GM21423 (cell line): ENCODE data around the gene SSC5D.
"Not testable (repeated sequence)": the region's sequence is repeated elsewhere in the genome, so short reads cannot be mapped to it uniquely, and the experiment has no call there.

Source experiments
- ATAC-seq: cut with Tn5 transposase; IDR thresholded peaks from one replicate; pipeline ENCODE4 v1.9.1; 2021; ENCODE audit warnings: mild to moderate bottlenecking, moderate library complexity; ENCODE audit not compliant: unreplicated experiment

The SSC5D gene

DNA sequence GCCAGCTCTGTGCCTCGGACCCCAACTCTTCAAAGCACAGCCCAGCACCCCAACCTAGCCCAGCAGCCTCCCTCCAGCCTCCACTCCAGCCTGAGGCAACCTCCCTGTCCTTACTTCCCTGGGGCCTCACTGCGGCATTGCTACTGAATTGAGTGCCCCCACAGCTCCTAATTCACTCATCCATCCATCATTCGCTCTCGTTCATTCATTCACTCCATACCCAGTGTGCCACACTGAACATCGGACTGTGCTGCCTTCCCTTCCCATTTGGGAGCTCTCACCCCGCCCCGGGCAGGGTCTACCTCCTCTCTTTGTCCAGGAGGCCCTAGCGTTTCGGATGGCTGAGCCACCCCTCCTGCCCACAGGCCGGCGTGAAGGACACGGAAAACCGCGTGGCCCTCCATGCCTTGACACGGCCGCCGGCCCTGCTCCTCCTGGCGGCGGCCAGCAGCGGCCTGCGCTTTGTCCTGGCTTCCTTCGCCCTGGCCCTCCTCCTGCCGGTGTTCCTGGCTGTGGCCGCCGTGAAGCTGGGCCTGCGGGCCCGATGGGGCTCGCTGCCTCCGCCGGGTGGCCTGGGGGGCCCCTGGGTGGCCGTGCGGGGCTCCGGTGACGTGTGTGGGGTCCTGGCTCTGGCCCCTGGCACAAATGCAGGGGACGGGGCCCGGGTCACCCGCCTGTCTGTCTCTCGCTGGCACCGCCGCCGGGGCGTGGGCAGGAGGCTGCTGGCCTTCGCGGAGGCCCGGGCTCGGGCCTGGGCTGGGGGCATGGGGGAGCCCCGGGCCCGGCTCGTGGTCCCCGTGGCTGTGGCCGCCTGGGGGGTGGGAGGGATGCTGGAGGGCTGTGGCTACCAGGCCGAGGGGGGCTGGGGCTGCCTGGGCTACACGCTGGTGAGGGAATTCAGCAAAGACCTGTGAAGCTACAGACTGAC lies 1.9 kb upstream of the SSC5D start:
- ATAC-seq, result no peak

DNA sequence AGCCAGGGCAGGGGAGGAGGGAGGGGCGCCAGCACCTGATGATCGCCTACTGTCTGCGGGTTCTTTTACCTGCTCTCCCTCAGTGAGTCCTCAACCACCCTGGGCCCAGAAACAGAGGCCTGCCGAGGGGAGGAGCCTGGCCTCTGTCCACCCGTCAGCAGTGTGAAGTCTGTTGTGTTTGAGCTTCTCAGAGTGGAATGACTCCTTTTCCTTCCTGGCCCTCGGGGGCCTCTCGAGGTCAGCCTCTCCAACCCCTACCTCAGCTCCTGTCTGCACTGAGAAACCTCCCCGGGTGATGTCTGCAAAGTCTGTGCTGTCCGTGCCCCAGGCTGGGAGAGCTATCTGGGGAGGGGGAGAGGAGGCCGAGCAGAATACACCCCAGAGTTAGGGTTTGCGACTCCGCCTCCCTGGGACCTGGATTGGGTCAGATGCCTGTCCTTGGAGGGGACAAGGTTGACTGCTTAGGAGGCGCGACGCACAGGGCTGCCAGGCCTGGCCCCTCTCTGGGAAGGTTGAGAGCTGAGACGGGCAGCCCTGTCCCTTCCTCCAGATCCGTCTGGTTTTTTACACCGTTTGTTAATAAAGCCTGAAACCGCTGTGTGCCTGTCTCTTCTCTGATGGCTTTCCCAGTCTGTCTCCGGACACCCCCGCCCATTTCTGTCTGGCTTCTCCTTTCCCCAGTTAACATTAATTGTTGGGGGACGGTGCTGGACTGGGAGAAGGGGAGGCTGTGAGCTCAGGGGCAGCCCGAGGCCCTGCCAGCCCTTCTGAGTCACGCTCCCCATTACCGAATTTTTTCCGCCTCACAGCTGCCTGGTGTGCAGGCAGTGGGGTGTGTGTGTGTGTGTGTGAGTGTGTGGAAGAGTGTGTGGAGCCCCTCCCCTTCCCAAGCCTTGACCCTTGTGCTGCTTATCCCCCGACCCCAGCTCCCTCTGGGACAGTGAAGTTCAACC lies 989 bp upstream of the SSC5D start:
- no peak for ATAC-seq

DNA sequence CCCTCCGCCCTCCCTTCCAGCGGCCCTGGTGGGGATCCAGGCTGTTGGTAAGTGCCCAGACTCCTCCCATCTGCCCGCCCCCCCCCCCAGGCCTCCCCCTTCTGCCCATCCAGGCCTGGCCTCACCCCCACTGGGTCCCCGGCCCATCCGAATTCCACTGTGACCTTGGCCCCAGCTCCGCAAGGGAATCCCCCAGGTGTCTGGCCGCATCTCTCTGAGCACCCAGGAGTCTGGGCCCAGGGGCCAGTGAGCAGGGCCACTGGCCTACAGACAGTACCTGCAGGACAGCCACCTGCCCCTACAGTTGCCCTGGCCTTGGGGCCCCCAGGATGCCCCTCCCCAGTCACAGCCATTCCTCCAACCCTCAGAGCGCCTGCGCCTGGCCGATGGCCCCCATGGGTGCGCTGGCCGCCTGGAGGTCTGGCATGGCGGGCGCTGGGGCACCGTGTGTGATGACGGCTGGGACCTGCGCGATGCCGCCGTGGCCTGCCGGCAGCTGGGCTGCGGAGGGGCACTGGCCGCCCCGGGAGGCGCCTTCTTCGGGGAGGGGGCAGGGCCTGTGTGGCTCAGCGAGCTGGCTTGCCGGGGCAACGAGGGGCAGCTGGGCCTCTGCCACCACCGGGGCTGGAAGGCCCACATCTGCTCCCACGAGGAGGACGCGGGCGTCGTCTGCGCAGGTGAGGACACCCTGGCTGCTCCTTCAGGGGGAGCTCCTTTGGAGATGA lies 912 bp downstream of the SSC5D start:
- no peak for ATAC-seq

DNA sequence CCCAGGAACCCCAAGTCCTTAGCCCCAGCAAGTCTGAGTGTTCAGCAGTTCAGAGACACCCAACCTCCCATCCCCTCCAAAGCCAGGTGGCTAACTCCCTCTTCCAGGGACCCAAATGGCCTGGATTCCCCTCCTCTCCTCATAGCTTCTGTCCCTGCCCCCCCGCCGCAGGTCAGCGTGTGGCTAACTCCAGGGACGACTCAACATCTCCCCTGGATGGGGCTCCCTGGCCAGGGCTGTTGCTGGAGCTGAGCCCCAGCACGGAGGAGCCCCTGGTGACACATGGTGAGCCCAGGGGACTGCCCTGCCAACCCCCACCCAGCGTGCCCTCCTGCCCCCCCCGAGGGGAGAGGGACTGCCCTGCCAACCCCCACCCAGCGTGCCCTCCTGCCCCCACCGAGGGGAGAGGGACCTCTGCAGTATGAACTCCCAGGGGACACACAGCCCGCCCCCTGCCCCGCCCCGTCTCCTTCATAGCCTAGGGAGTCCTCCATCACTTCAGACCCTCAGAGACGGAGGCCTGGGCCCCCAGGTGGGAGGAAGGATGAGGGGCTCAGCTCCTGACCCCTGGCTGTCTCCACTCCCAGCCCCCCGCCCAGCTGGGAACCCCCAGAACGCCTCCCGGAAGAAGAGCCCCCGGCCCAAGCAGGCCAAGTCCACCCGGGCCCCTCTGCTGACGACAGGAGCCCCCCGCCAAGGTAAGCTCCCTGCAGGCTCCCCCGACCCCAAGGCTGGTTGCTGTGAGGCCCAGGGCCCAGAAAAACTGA lies 1.7 kb downstream of the SSC5D start:
- no peak for ATAC-seq

DNA sequence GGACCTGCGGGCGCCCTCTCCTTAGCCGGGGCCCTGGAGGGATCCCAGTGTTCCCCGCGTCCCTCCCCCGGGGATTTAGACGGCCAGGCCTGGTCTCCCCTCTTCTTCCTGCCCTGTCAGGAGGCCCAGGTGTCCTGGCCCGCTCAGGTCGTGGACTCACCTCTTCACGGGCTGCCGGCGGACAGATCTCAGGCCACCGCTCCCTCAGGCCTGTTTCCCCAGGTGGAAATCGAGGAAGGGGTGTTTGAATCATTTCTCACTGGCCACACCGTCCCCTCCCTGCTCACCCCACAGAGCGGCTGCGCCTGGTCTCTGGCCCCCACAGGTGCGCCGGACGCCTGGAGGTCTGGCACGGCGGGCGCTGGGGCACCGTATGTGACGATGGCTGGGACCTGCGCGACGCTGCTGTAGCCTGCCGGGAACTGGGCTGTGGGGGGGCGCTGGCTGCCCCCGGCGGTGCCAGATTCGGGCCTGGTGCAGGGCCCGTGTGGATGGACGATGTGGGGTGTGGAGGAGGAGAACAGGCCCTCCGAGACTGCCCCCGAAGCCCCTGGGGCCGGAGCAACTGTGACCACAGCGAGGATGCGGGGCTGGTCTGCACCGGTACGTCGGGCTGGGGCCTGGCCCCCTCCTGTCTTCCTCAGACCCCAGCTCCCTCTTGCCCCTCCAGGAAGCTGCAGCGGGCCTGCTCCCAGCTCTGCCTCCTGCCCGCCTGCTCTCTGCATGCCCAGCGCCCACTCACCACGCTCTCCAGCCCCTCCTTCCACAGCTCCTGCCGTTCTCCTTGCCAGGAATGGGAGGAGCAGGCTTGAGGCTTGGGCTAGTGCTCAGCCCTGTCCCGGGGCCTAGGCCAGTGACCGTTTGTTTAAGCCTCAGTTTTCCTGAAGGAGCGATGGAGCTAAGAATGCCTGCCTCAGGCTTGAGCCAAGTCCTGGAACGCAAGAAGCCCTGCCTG lies 2.5 kb downstream of the SSC5D start:
- no peak for ATAC-seq

DNA sequence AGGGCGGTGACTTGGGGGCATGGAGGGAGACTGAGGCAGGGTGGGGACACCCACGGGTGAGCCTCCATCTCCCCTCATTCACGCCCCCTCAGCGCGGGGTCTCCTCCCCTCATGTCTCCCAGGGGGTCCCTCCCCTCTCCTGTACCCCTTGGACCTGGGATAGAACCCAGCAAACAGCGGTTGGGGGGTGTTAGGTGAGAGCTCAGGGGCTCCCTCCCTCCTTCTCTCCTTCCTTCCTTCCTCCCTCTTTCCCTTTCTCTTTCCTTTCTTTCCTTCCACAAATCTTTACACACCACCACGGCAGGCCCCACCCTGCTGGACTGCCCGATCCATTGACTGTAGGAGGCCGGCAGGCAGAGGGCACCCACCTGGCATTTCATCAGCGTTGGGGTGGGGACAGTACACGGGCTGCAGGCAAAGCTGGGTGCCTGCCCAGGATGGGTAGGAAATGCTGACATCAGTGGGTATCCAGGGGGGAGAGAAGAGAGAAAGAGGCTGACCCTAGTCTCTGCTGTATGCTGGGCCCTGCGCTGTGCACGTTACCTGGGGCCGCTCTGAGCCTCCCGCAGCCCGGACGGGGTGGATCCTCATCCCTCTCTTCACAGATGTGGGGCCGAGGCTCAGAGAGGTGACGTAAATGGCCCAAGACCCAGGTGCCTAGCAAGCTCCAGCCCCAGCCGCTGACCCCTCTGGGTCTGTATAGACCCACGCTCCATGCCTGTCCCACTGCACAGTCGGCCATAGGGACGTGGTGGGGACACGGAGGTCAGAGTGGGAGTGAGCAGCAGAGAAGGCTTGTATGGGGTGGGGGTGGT lies 3.5 kb downstream of the SSC5D start:
- no peak for ATAC-seq

DNA sequence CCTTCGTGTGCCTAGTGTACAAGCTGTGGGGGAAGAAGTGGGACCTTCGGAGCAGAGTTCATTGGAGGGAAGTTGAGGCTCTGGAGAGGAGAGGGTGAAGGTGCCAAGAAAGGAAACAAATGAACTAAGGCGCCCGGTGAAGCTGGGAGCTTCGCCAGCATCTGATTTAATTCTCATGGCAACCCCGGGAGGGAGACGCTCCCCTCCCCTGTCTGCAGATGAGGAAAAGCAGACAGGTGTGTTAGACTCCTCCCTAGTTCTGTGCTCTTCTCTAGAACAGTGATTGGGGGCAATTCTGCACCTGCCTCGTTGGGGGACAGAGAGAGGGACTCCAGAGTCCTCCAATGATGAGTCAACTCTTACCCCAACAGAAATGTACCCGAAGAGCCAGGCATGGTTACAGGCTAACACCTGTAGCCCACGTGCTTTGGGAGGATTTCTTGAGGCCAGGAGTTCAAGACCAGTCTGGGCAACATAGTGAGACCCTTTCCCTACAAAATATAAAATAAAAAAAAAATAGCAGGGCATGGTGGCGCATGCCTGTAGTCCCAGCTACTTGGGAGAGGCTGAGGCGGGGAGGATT lies 4.2 kb downstream of the SSC5D start:
- no peak for ATAC-seq

DNA sequence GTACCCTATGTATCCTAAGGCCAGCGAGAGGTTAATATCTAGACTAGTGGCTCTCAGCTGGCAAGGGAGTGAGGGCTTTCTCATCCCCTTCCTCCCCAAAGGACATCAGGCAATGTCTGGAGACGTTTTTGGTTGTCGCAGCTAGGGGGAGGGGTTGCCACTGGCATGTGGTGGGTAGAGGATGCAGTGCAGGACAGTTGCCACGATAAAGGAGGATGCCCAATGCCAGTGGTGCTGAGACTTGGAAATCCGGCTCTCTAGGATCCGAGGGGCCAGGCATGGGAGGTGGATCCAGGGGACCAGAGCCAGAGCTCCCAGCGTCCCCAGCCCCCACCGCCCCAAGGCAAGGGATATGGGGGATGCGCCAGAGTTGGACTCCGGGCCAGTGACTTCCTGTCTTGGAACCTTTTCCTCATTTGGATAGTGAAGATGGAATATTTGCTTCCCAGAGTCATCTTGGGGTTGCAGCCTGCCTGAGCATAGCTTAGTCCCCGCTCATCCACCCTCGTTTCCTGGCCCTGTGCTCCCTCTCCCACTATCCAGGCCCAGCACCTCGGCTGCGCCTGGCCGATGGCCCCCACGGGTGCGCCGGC lies 4.9 kb downstream of the SSC5D start:
- no peak for ATAC-seq

DNA sequence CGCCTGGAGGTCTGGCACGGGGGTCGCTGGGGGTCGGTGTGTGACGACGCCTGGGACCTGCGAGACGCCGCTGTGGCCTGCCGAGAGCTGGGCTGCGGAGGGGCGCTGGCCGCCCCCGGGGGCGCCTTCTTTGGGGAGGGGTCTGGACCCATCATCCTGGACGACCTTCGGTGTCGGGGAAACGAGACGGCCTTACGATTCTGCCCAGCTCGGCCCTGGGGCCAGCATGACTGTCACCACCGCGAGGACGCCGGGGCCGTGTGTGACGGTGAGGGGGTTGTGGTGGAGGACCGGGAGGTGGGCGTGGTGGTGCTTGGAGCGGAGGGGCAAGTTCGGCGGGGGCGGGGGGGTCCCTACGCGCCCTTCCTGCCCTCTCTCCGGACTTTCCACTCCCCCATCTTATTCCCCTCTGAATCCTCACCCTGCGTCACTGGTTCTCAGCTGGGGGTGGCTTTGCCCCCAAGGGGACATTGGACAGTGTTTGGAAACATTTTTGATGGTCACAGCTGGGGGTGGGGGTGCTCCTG lies 5.5 kb downstream of the SSC5D start:
- ATAC-seq, result no peak

DNA sequence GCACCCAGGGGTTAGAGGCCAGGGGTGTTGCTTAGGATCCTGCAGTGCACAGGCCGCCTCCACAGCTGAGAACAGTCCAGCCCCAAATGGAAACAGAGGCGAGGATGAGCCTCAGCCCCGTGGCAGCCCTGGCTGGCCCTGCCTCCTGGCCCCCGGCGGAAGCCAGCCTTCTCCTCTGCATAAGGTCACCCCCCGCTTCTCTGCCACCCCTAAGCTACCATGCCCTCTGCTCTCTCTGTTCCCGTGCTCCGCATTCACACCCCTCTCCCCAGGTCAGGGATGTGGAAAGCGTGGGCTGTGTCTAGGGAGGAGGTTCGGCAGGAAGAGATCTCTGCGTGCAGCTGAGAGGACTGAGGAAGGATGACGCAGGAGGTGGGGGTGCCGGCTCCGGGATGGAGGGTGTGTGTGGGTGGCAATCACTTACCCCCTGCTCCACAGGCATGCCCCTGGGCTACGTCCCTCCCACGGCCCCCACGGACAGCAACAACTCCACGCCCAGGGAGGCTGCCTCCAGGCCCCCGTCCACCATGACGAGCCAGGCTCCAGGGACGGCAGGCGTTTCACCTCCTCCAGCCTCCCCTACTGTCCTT lies 6.0 kb downstream of the SSC5D start:
- no peak for ATAC-seq

DNA sequence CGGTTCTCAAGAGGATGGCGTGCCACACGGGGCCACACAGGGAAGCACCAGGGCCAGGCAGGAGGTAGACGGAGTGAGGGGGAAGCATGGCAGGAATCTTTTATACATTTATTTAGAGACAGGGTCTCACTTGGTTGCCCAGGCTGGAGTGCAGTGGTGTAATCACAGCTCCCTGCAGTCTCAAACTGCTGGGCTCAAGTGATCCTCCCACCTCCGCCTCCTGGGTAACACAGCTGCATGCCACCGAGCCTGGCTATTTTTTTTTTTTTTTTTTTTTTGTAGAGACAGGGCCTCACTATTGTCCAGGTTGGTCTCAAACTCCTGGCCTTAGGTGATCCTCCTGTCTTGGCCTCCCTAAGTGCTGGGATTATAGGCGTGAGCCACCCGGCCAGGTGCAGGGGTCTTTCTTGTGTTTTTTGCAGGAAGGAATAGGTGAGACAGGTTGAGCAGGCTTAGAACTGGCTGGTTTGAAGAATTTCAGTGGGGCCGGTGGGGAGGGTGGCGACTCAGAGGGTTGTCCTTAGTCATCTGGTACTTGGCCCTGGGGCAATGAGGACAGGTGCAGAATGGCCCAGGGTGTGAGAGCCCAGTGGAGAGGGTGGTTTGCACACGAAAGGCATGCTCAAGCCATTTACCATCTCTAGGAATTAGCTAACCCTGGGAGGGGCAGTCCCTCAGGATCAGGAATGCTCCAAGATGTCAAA lies 7.6 kb downstream of the SSC5D start:
- ATAC-seq, result no peak

DNA sequence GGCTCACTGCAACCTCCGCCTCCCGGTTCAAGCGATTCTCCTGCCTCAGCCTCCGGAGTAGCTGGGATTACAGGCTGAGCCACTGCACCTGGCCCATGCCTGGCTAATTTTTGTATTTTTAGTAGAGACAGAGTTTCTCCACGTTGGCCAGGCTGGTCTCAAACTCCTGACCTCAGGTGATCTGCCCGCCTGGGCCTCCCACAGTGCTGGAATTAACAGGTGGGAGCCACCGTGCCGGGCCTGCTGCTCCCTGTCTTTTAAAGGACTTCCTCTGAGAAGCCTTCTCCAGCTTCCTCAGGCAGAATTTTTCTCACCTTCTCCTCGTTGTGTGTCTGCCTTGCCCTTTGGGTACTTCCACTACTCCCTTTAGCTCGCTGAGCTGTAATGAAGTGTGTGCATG lies 8.6 kb downstream of the SSC5D start:
- not testable (repeated sequence) for ATAC-seq

DNA sequence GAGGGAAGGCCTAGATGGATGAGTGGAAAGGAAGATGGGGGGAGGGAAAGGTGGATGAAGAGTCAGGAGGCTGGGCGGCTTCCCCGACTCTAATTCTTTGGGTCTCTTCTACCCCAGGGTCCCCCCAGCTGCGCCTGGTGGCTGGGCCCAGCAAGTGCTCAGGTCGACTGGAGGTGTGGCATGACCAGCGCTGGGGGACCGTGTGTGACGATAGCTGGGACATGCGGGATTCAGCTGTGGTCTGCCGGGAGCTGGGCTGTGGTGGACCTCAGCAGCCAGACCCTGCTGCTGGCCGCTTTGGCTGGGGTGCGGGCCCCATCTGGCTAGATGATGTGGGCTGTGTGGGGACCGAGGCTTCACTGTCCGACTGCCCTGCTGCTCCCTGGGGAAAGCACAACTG lies 9.5 kb downstream of the SSC5D start:
- ATAC-seq, result no peak

DNA sequence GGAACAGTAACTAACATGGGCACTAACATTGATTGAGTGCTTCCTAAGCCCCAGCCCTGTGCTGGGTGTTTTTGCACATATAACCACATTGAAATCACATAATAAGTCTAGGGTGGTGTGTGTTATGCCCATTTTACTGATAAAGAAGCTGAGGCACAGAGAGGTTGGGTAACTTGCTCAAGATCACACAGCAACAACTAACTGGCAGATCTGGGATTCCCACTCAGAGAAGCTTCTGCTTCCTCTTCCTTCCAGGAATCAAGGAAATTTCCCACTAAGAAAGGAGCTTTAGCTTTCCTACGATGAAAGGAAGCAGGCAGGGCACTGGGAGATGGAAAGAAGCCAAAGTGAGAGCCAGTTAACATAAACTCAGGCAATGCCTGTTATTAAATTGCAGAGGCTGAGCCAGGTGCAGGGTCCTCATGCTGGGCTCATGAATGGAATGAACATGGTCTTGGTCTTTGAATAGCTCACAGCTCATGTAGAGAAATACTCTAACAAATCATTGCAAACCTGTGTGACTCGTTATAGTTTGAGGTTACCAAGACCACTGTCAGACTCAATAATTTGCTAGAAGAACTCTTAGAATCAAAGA lies 10.1 kb downstream of the SSC5D start:
- ATAC-seq, result no peak

DNA sequence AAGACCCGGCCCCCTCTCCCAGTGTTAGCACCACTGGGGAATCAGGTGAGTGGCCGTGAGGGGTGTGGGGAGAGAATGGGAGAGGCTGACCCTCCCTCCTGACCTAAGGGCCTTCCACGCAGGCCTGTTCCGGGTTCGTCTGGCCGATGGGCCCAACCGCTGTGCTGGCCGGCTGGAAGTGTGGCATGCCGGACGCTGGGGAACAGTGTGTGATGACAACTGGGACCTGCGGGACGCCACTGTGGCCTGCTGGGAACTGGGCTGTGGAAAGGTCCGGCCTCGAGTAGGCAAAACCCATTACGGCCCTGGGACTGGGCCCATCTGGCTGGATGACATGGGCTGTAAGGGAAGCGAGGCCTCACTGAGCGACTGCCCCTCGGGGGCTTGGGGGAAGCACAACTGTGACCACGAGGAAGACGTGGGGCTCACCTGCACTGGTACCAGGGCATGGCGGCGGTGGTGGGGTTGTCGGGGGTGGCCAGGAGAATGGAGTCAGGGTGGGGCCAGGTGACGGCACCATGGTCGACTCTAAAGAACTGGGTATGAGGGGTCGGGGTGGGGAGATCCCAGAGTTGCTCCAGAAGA lies 12.2 kb downstream of the SSC5D start:
- no peak for ATAC-seq
